GM19043 (cell line): ENCODE measurements around the gene CAPNS2.
"Not testable (repeated sequence)": the region's sequence is repeated elsewhere in the genome, so short reads cannot be mapped to it uniquely, and the experiment has no call there.

Experiments used
- ATAC-seq: cut with Tn5 transposase; IDR thresholded peaks from one replicate; pipeline ENCODE4 v1.9.1; 2021; ENCODE audit warnings: low read depth; ENCODE audit not compliant: unreplicated experiment

The CAPNS2 gene

GRCh38 chr16:55567382-55567781 is 898 bp downstream of the CAPNS2 start:
- no peak for ATAC-seq

- ATAC-seq = no peak
These were observed 1.7 kb downstream of the CAPNS2 start for GRCh38 chr16:55568207-55568606.

- ATAC-seq = no peak
These were observed 2.5 kb downstream of the CAPNS2 start for GRCh38 chr16:55569025-55569424.

- ATAC-seq = no peak
These were observed 3.7 kb downstream of the CAPNS2 start for GRCh38 chr16:55570159-55570558.

- ATAC-seq = no peak
These were observed 4.9 kb downstream of the CAPNS2 start for GRCh38 chr16:55571191-55571897.

- no peak for ATAC-seq
These were observed 6.0 kb downstream of the CAPNS2 start for GRCh38 chr16:55572439-55572838.

- ATAC-seq = no peak
These were observed 8.3 kb downstream of the CAPNS2 start for GRCh38 chr16:55574811-55575210.

- ATAC-seq = no peak
These were observed 9.0 kb downstream of the CAPNS2 start for GRCh38 chr16:55575496-55575895.

GRCh38 chr16:55576384-55576783 is 9.9 kb downstream of the CAPNS2 start:
- ATAC-seq = no peak

GRCh38 chr16:55577887-55578286 is 11.4 kb downstream of the CAPNS2 start:
- ATAC-seq = no peak

GRCh38 chr16:55585631-55586030 is 19.1 kb downstream of the CAPNS2 start:
- no peak for ATAC-seq

- no peak for ATAC-seq
These were observed 22.3 kb downstream of the CAPNS2 start for GRCh38 chr16:55588799-55589198.

GRCh38 chr16:55592306-55592705 is 25.8 kb downstream of the CAPNS2 start:
- no peak for ATAC-seq

- no peak for ATAC-seq
These were observed 31.4 kb downstream of the CAPNS2 start for GRCh38 chr16:55597928-55598327.

- ATAC-seq = no peak
These were observed 39.4 kb downstream of the CAPNS2 start for GRCh38 chr16:55605754-55606336.

GRCh38 chr16:55613613-55614335 is 47.3 kb downstream of the CAPNS2 start:
- no peak for ATAC-seq

- no peak for ATAC-seq
These were observed 48.6 kb downstream of the CAPNS2 start for GRCh38 chr16:55615071-55615470.

- not testable (repeated sequence) for ATAC-seq
These were observed 49.2 kb downstream of the CAPNS2 start for GRCh38 chr16:55615670-55616069.
